ENCODE data around the gene TLL1. TPM values are rescaled to one million over a fixed set of nuclear protein-coding genes. Genes with fewer than 3 reads are reported as not detected.

TLL1 gene
- polyA plus RNA-seq, 1 of the 3 experiments (the other 2 are of a cell fraction), result 0.07 TPM

GRCh38 chr4:166045457-166045856 is 172.4 kb downstream of the TLL1 start:
- no peak overlapping the region for H2AFZ ChIP-seq (ENCODE audit: low read depth)
- H3K4me3 ChIP-seq (ENCODE audit: low read depth in 2 of 2, low read length in 1 of 2), result no peak overlapping the region
- H3K4me1 ChIP-seq (ENCODE audit: control insufficient read depth in 1 of 2, insufficient read depth in 2 of 2, low read depth in 1 of 2, low read length in 1 of 2), result no peaks in the 10 kb centered on the region
- H3K9me2 ChIP-seq, result no peaks in the 10 kb centered on the region
- TF ChIP-seq, protein P1, sequence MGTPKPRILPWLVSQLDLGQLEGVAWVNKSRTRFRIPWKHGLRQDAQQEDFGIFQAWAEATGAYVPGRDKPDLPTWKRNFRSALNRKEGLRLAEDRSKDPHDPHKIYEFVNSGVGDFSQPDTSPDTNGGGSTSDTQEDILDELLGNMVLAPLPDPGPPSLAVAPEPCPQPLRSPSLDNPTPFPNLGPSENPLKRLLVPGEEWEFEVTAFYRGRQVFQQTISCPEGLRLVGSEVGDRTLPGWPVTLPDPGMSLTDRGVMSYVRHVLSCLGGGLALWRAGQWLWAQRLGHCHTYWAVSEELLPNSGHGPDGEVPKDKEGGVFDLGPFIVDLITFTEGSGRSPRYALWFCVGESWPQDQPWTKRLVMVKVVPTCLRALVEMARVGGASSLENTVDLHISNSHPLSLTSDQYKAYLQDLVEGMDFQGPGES (IDR thresholded peaks at IDR 0.05; ENCODE audit: low read depth, low read length), result no peak
- TF ChIP-seq MEF2A (IDR thresholded peaks at IDR 0.05; ENCODE audit: borderline replicate concordance, low read depth) (no peak), PBX3 (IDR thresholded peaks at IDR 0.05) (no peak), POLR2AphosphoS5 (IDR thresholded peaks at IDR 0.05; ENCODE audit: low read depth, low read length) (no peak), USF2 (IDR thresholded peaks at IDR 0.05; ENCODE audit: borderline replicate concordance, low read depth, low read length) (no peak), FOXM1 (IDR thresholded peaks at IDR 0.05; ENCODE audit: low read depth) (no peak), MXI1 (IDR thresholded peaks at IDR 0.05; ENCODE audit: low read depth, low read length) (no peak), FOSL2 (IDR thresholded peaks at IDR 0.05; ENCODE audit: borderline replicate concordance, low read depth) (no peak), RXRA (IDR thresholded peaks at IDR 0.05; ENCODE audit: borderline replicate concordance, low read depth) (no peak), NRF1 (IDR thresholded peaks at IDR 0.05; ENCODE audit: low read depth, low read length) (no peak), NFIC (IDR thresholded peaks at IDR 0.05; ENCODE audit: borderline replicate concordance) (no peak), CHD2 (IDR thresholded peaks at IDR 0.05; ENCODE audit: low read length, partially characterized antibody) (no peak), EP300 (IDR thresholded peaks at IDR 0.05; ENCODE audit: borderline replicate concordance in 1 of 2, low read depth in 1 of 2, low read length in 1 of 2) (no peak)
- TF ChIP-seq, protein P2, sequence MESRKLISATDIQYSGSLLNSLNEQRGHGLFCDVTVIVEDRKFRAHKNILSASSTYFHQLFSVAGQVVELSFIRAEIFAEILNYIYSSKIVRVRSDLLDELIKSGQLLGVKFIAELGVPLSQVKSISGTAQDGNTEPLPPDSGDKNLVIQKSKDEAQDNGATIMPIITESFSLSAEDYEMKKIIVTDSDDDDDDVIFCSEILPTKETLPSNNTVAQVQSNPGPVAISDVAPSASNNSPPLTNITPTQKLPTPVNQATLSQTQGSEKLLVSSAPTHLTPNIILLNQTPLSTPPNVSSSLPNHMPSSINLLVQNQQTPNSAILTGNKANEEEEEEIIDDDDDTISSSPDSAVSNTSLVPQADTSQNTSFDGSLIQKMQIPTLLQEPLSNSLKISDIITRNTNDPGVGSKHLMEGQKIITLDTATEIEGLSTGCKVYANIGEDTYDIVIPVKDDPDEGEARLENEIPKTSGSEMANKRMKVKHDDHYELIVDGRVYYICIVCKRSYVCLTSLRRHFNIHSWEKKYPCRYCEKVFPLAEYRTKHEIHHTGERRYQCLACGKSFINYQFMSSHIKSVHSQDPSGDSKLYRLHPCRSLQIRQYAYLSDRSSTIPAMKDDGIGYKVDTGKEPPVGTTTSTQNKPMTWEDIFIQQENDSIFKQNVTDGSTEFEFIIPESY (IDR thresholded peaks at IDR 0.05; ENCODE audit: borderline replicate concordance, low read depth), result no peak
- TF ChIP-seq, protein P3, sequence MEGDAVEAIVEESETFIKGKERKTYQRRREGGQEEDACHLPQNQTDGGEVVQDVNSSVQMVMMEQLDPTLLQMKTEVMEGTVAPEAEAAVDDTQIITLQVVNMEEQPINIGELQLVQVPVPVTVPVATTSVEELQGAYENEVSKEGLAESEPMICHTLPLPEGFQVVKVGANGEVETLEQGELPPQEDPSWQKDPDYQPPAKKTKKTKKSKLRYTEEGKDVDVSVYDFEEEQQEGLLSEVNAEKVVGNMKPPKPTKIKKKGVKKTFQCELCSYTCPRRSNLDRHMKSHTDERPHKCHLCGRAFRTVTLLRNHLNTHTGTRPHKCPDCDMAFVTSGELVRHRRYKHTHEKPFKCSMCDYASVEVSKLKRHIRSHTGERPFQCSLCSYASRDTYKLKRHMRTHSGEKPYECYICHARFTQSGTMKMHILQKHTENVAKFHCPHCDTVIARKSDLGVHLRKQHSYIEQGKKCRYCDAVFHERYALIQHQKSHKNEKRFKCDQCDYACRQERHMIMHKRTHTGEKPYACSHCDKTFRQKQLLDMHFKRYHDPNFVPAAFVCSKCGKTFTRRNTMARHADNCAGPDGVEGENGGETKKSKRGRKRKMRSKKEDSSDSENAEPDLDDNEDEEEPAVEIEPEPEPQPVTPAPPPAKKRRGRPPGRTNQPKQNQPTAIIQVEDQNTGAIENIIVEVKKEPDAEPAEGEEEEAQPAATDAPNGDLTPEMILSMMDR (IDR thresholded peaks at IDR 0.05), result no peak
- no peak for DNase-seq
- no peak overlapping the region for H3K27ac ChIP-seq (ENCODE audit: low read depth in 2 of 2, low read length in 1 of 2)
- H3K79me2 ChIP-seq (ENCODE audit: insufficient read depth), result no peaks in the 10 kb centered on the region
- 26% methylated on average over 9 of the region's 9 CpGs for WGBS (ENCODE audit: low lambda C conversion rate)
- CTCF ChIA-PET, result no interaction called here
- H3K27me3 ChIP-seq (ENCODE audit: insufficient read depth), result no peaks in the 10 kb centered on the region; the same call in 1 of the 2 replicates
- H3K4me2 ChIP-seq, result no peak overlapping the region
- POLR2A ChIA-PET, result no interaction called here
- H4K20me1 ChIP-seq (ENCODE audit: insufficient read depth), result no peaks in the 10 kb centered on the region
- no peaks in the 10 kb centered on the region for H3F3A ChIP-seq (replicated peaks; ENCODE audit: insufficient read depth)
- no peak overlapping the region for H3K9ac ChIP-seq
- H3K36me3 ChIP-seq (replicated peaks in 1 of 2; ENCODE audit: control insufficient read depth in 1 of 2, insufficient read depth in 2 of 2, low read length in 1 of 2), result no peaks in the 10 kb centered on the region
- H3K9me3 ChIP-seq, result no peaks in the 10 kb centered on the region

Data from SK-N-SH (cell line).